ENCODE data around the gene RASAL1. TPM values are rescaled to one million over a fixed set of nuclear protein-coding genes. Genes with fewer than 3 reads are reported as not detected.

RASAL1 gene
- total RNA-seq, 1 experiment from 2014 or later, result 16.0 TPM

GRCh38 chr12:113081873-113082272, 53.7 kb downstream of the RASAL1 start:
- DNase-seq (ENCODE audit: low read depth, low spot score) (no peak), ATAC-seq (no peak)
- Histone ChIP-seq H3K9me3 (ENCODE audit: control insufficient read depth in 1 of 2, insufficient read depth in 1 of 2, low read depth in 1 of 2, low read length in 2 of 2) (no peaks in the 10 kb centered on the region), H3K9ac (ENCODE audit: low read length) (no peak overlapping the region), H3K27me3 (ENCODE audit: insufficient read depth, low read length) (no peaks in the 10 kb centered on the region), H4K20me1 (ENCODE audit: insufficient read depth) (no peaks in the 10 kb centered on the region), H3K36me3 (ENCODE audit: control insufficient read depth in 1 of 2, insufficient read depth in 2 of 2, low read length in 2 of 2) (no peaks in the 10 kb centered on the region), H3K4me2 (ENCODE audit: low read length) (no peak overlapping the region), H3K27ac (ENCODE audit: low read depth, low read length) (no peak overlapping the region), H3K4me1 (ENCODE audit: control insufficient read depth in 1 of 2, insufficient read depth in 2 of 2, low read length in 2 of 2) (no peaks in the 10 kb centered on the region), H3K9me2 (ENCODE audit: insufficient read depth) (no peaks in the 10 kb centered on the region), H2AFZ (ENCODE audit: low read depth, low read length, poor library complexity, severe bottlenecking) (no peak overlapping the region), H3K4me3 (replicated peaks in 1 of 2; ENCODE audit: low read depth in 1 of 2, low read length in 2 of 2) (no peak overlapping the region), H3K79me2 (ENCODE audit: insufficient read depth, low read length) (no peaks in the 10 kb centered on the region)
- TF ChIP-seq ZBTB33 (IDR thresholded peaks at IDR 0.05; ENCODE audit: extremely low read depth, insufficient replicate concordance, low read length) (no peak), EGR1 (IDR thresholded peaks at IDR 0.05; ENCODE audit: low read depth) (no peak), CTCF (IDR thresholded peaks at IDR 0.05 in 2 of 3, conservative IDR thresholded peaks at IDR 0.05 in 1 of 3; ENCODE audit: borderline replicate concordance in 1 of 3, insufficient read depth in 1 of 3, low read depth in 2 of 3, low read length in 2 of 3) (no peak), ELF1 (IDR thresholded peaks at IDR 0.05; ENCODE audit: borderline replicate concordance, low read depth) (no peak), ATF3 (IDR thresholded peaks at IDR 0.05) (no peak), EZH2 (IDR thresholded peaks at IDR 0.05) (no peak), RAD21 (IDR thresholded peaks at IDR 0.05; ENCODE audit: low read depth) (no peak), SRF (IDR thresholded peaks at IDR 0.05; ENCODE audit: low read depth) (no peak), CBX3 (IDR thresholded peaks at IDR 0.05; ENCODE audit: low read depth) (no peak), ZNF274 (IDR thresholded peaks at IDR 0.05; ENCODE audit: low read depth, low read length) (no peak), TCF7L2 (IDR thresholded peaks at IDR 0.05; ENCODE audit: borderline replicate concordance, extremely low read depth, insufficient read depth, insufficient read length) (no peak), ZFX (IDR thresholded peaks at IDR 0.05) (no peak), POLR2A (IDR thresholded peaks at IDR 0.05; ENCODE audit: borderline replicate concordance, extremely low read depth, insufficient read depth, insufficient read length) (no peak), CEBPB (IDR thresholded peaks at IDR 0.05; ENCODE audit: low read depth) (no peak)
- BruUV-seq (replicated peaks), result no TSS peak
- intact Hi-C loops (cut with micrococcal nuclease), result no loop called here
- ChIA-PET CTCF (no interaction called here), RAD21 (ENCODE audit: low non-redundant PET in 1 of 2, low total read pairs in 2 of 2, uncharacterized antibody in 2 of 2, unreplicated experiment in 2 of 2) (no interaction called here), POLR2A (no interaction called here)
